NCI-H2171 treated with DMSO at 0.1 percent for 48 hours (cell line): ENCODE results near the gene EN2.

ENCODE experiments used
- DNase-seq: peaks from one replicate; lab custom pipeline; 2025; lab: John Stamatoyannopoulos, UW

Gene EN2

GRCh38 chr7:155458111-155458877 is at the start of gene EN2:
Gene EN2, plus strand, starts transcription at chr7:155458129. Its CDS starts 249 bp downstream, at chr7:155458378.
- no peak for DNase-seq

- no peak for DNase-seq
Observed at GRCh38 chr7:155408651-155409586, 49.0 kb upstream of the EN2 start.

- no peak for DNase-seq
Observed at GRCh38 chr7:155409980-155410379, 47.9 kb upstream of the EN2 start.

- no peak for DNase-seq
Observed at GRCh38 chr7:155410431-155410830, 47.5 kb upstream of the EN2 start.

- no peak for DNase-seq
Observed at GRCh38 chr7:155411718-155412415, 46.1 kb upstream of the EN2 start.

- peak; percentile 31 for DNase-seq
Observed at GRCh38 chr7:155412416-155413253, 45.3 kb upstream of the EN2 start.

- no peak for DNase-seq
Observed at GRCh38 chr7:155414547-155415492, 43.1 kb upstream of the EN2 start.

GRCh38 chr7:155416646-155417380 is 41.1 kb upstream of the EN2 start:
- no peak for DNase-seq

GRCh38 chr7:155418304-155418703 is 39.6 kb upstream of the EN2 start:
- DNase-seq: no peak

GRCh38 chr7:155418941-155419755 is 38.8 kb upstream of the EN2 start:
- DNase-seq: no peak

- no peak for DNase-seq
Observed at GRCh38 chr7:155420116-155420515, 37.8 kb upstream of the EN2 start.

- no peak for DNase-seq
Observed at GRCh38 chr7:155422151-155422550, 35.8 kb upstream of the EN2 start.

- no peak for DNase-seq
Observed at GRCh38 chr7:155422599-155423336, 35.2 kb upstream of the EN2 start.

GRCh38 chr7:155423337-155424285 is 34.3 kb upstream of the EN2 start:
- no peak for DNase-seq

GRCh38 chr7:155424301-155425010 is 33.5 kb upstream of the EN2 start:
- DNase-seq: no peak

GRCh38 chr7:155425011-155425340 is 33.0 kb upstream of the EN2 start:
- DNase-seq: no peak
